NK-92 (cell line): ENCODE results near the gene TBCD.
"Not testable (repeated sequence)": the region's sequence is repeated elsewhere in the genome, so short reads cannot be mapped to it uniquely, and the experiment has no call there.

Source experiments
- DNase-seq: peaks from one replicate; lab custom pipeline; 2025; ENCODE audit not compliant: unreplicated experiment; lab: John Stamatoyannopoulos, UW

Gene TBCD

GRCh38 chr17:82765371-82765770 lies 13.5 kb downstream of the TBCD start:
- no peak for DNase-seq

- DNase-seq, result no peak
These were observed 15.3 kb downstream of the TBCD start for GRCh38 chr17:82767041-82767754.

GRCh38 chr17:82769041-82769440 lies 17.2 kb downstream of the TBCD start:
- no peak for DNase-seq

DNA sequence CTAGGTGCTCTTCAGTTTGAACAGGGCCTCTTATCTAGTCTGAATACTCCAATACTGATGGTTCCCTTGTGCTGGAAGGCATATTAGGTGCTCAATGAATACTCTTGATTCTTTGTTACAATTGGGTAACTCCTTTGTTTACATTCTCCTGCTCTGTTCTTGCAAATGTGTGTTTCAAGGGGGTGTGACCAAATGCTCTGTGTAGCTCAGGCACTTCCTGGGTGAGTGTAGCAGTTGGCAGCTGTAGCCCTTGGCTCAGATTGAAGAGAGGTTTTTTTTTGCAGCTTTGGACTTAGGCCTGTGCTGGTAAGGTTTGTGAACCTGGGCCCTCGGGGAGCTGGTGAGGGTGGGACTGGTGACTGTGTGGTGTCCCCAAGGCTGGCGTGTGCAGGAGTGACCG lies 20.2 kb downstream of the TBCD start:
- no peak for DNase-seq

DNA sequence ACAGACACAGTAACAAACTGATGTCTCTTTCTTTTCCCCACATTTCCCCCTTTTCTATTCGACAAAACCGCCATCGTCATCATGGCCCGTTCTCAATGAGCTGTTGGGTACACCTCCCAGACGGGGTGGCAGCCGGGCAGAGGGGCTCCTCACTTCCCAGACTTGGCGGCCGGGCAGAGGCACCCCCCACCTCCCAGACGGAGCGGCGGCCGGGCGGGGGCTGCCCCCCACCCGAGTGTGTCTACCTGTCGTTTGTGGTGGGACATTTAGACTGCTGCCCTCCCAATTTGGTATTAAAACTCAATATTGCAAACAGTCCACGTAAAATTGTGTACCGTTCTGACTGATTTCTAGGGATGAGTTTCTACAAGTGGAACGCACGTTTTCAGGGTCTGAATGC lies 22.6 kb downstream of the TBCD start:
- DNase-seq, result not testable (repeated sequence)

DNA sequence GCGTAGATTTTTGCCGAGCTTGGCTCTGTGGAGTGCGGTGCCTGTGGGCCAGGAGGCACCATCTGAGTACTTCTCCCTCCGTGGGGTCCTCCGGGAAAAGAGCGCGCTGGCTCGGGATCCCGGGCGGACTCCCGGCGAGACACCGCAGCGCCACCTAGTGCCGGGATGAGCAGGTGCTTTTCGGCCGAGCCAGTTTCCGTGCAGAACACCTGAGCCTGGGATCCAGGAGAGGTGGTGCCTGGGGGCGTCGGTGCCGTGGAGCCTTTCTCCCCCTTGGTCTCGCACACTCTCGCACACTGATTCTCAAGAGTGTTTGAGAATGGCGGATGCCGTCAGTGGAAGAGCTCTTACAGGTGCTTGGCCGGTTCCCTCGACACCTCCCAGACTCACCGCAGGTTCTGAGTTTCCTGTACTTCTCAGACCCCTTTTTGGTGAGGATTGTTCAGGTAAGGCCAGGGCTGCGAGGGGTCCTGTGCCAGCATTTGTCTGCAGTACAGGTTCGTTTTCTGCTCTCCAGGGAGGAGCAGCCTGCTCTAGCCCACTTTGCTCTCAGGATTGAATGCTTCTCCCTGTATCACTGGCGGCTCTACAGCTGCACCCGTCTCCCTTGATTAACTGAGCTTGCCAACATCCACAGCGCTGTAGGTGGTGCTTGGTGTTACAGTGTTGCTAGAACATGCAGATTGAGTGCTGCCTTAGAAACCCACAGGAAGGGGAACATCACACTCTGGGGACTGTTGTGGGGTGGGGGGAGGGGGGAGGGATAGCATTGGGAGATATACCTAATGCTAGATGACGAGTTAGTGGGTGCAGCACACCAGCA lies 23.3 kb downstream of the TBCD start:
- no peak for DNase-seq

DNA sequence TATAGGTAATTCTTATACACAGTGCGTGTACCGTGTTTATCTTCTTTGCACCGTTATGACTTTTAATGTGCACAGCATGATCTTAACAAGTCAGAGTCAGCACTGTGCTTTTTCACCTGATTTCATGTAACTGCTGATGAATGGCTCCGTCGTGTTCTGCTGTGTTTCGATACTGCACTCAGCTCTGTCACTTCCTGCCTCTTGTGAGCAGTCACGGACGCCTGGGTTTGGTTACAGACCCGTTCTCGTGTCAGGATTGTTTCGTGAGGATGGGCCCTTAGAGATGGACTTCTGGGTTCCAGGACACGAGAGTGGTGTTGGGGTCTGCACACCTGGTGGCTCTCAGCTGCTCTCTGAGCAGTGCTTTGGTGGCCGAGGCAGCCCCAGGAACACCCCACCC lies 24.6 kb downstream of the TBCD start:
- no peak for DNase-seq

GRCh38 chr17:82777778-82778375 lies 26.0 kb downstream of the TBCD start:
- DNase-seq, result not testable (repeated sequence)

GRCh38 chr17:82779541-82779940 lies 27.7 kb downstream of the TBCD start:
- no peak for DNase-seq

- DNase-seq, result no peak
These were observed 28.3 kb downstream of the TBCD start for GRCh38 chr17:82780195-82780594.

GRCh38 chr17:82780971-82781893 lies 29.4 kb downstream of the TBCD start:
- no peak for DNase-seq

GRCh38 chr17:82781894-82782274 lies 30.0 kb downstream of the TBCD start:
- DNase-seq, result no peak

GRCh38 chr17:82782657-82783207 lies 30.9 kb downstream of the TBCD start:
- DNase-seq, result no peak

GRCh38 chr17:82783498-82783897 lies 31.6 kb downstream of the TBCD start:
- no peak for DNase-seq

DNA sequence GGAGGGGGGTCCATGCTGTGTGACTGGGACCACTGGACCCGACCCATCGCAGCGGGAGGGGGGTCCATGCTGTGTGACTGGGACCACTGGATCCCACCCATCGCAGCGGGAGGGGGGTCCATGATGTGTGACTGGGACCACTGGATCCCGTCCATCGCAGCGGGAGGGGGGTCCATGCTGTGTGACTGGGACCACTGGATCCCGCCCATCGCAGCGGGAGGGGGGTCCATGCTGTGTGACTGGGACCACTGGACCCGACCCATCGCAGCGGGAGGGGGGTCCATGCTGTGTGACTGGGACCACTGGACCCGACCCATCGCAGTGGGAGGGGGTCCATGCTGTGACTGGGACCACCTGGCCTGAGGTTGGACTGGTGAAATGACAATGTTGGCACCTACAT lies 33.7 kb downstream of the TBCD start:
- not testable (repeated sequence) for DNase-seq

DNA sequence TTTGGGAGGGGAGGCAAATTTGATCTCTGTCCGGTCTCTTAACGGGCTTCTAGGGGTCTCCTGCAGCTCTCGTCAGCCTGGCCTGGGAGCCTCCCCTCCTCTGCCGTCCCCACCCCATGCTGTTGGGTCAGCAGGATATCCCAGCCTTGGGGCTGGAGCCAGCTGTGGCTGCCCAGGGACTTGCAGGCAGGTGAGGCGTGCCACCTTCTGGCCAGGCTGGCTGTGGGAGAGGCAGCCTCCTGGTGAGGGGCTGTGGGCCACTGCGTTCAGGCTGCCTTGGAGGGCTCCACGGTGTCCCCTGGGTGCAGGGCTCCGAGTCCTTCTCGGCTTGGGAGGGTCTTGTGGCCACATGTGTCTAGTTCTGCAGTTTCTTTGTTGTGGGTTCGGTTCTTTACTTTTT lies 34.6 kb downstream of the TBCD start:
- no peak for DNase-seq

DNA sequence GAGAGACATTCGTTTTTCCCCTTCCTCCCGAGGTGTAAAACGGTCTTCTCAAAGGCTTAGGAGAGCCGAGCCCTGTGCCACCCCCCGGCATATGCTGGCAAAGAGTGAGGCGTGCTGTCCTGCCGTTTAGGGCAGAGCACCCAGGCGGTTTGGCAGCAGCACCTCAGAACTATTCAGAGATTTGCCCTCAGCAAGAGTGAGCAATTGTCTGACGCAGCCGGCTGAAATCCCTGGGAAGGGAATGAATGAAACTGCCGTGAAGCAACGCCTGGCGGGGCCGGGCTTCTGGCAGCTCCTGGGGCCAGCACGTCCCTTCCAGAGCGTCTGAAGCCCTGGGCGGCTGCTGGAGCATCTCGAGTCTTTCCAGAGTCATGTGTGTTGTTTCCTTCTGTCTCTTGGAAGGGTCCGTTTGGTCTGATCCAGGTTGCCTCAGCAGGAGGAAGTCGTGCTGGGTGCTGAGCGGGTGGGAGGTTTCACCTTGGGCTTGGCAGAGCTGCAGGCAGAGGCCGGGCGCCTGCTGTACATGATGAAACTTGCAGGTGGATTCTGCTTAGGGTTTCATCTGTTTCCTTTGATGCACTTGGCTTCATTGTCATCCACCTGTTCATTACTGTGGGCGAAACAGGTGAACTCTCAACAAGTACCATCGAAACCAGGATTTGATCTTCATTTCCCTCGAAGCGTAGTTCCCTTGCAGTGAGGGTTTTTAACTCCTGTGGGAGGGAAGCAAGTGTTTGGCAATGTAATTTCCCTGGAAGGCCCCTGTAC lies 35.4 kb downstream of the TBCD start:
- DNase-seq, result no peak

DNA sequence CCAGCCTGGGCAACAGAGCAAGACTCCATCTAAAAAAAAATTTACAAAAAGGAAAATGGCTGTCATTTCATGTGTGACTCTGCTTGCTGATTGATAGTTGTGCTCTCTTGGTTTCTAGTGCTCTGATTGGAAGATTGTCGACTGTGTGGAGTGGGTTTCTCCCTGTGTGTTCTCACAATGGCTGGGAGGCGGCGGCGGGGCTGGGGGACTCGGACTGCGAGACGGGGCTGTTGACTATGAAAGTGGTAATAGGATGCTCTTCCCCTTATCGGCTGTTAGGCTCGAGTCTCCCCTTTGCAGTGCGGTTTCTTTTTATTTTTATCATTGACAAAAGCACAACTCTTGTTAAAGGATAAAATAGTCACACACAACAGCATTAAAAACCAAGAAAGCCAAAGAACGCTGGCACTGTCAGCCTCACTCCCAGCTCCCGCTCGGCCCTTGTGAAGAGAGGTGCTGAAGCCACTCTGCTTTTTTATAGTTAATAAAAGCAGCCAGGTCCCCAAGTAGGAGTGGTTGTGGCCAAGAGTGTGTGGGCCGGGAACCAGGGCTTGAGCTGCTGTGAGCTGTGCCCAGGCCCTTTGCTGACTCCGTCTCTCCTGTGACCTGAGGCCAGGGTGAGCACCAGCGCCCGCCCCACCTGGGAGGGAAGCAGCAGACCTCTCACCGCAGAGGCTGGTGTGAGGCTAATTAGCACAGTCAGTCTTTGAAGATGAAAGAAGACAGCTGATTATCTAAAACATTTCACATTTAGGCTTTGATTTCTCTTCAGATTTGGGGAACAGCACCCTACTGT lies 36.5 kb downstream of the TBCD start:
- DNase-seq, result no peak

DNA sequence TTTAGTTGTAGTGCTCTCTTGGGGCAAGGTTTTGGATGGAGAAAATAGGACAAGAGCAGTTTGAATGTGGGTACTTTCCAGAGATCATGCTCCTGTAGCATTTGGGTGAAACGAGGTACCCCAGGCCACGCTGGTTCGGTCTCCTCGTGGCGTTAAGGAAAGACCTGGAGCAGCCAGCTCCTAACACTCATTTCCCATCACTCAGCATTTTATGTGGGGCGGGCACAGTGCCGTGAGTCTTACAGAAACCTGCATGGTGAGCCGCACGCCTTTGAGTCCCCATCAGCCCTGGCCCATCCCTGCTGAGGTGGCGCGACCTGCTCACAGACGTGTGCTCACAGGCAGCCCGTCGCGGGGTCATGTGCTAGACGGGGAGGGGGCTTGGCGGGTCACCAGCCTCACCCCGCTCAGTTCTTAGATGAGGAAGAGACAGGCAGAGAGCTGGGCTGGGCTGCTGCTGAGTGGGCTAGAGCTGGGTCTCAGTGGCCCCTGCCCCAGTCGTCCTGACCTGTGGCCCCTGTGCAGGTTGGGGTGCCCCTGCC lies 37.3 kb downstream of the TBCD start:
- DNase-seq, result no peak
